K562 (cell line): ENCODE data around the gene SEC14L1. TPM values are rescaled to one million over a fixed set of nuclear protein-coding genes. Genes with fewer than 3 reads are reported as not detected.

Experiments
- ADNP ChIP-seq: fragments of 200-800 bp; sonication (Bioruptor generic); IDR thresholded peaks from 2 replicates; pipeline ENCODE4 v1.6.1; 2016; ENCODE audit warnings: missing genetic modification characterization, missing compliant biosample characterization
- BCOR ChIP-seq: fragments of 450-650 bp; IDR thresholded peaks from 2 replicates; pipeline ENCODE4 v1.6.1; 2016
- CLOCK ChIP-seq: fragments of 250-450 bp; sonication (Bioruptor Pico); IDR thresholded peaks from 2 replicates; pipeline ENCODE4 v1.4.0; 2020; ENCODE audit warnings: mild to moderate bottlenecking, moderate library complexity, borderline replicate concordance
- DIDO1 ChIP-seq: fragments of 450-650 bp; IDR thresholded peaks from 2 replicates; pipeline ENCODE4 v1.6.1; 2016; ENCODE audit warnings: low read depth, missing biosample characterization, missing genetic modification characterization
- GABPB1 ChIP-seq: sonication (generic); formaldehyde crosslinking; IDR thresholded peaks from 2 replicates; pipeline ENCODE4 v1.8.0; 2022; ENCODE audit warnings: mild to moderate bottlenecking, missing genetic modification reagents
- GATAD2A ChIP-seq: fragments of 450-650 bp; IDR thresholded peaks from 2 replicates; pipeline ENCODE4 v1.6.1; 2017
- KDM2B ChIP-seq: fragments of 250-450 bp; sonication (Bioruptor Pico); IDR thresholded peaks from 2 replicates; pipeline ENCODE4 v1.8.0; 2021; ENCODE audit warnings: mild to moderate bottlenecking, moderate library complexity
- MECOM ChIP-seq: fragments of 250-450 bp; sonication (Bioruptor Pico); IDR thresholded peaks from 2 replicates; pipeline ENCODE4 v1.8.0; 2022; ENCODE audit warnings: inconsistent platforms
- MEF2D ChIP-seq: conservative IDR thresholded peaks from 2 replicates; pipeline ENCODE4 v1.6.1; 2016; ENCODE audit warnings: low read depth, missing genetic modification characterization, missing compliant biosample characterization
- RB1 ChIP-seq: fragments of 450-650 bp; IDR thresholded peaks from 2 replicates; pipeline ENCODE4 v1.6.1; 2017; ENCODE audit warnings: low read depth, mild to moderate bottlenecking
- RBM25 ChIP-seq: fragments of 200-400 bp; formaldehyde crosslinking; IDR thresholded peaks from 2 replicates; pipeline ENCODE4 v1.6.1; 2018; ENCODE audit warnings: low read length, low read depth, moderate library complexity; ENCODE audit not compliant: severe bottlenecking
- RBM39 ChIP-seq: fragments of 200-400 bp; formaldehyde crosslinking; optimal IDR thresholded peaks from 2 replicates; pipeline ENCODE3; 2018; ENCODE audit warnings: low read depth, low read length
- RFX5 ChIP-seq: IDR thresholded peaks from 2 replicates; pipeline ENCODE4 v1.6.1; 2011; ENCODE audit warnings: low read depth, mild to moderate bottlenecking, improper control_type of control experiment, low read length
- RFX7 ChIP-seq: fragments of 250-450 bp; sonication (Bioruptor Pico); IDR thresholded peaks from 2 replicates; pipeline ENCODE4 v1.5.1; 2021; ENCODE audit warnings: mild to moderate bottlenecking
- SETDB1 ChIP-seq: IDR thresholded peaks from one replicate; pipeline ENCODE4 v1.6.1; 2012; ENCODE audit warnings: low read length, control low read depth, inconsistent platforms
- SRSF3 ChIP-seq: fragments of 200-400 bp; formaldehyde crosslinking; IDR thresholded peaks from 2 replicates; pipeline ENCODE4 v1.6.1; 2016; ENCODE audit warnings: mild to moderate bottlenecking, low read length, moderate library complexity; ENCODE audit not compliant: insufficient read depth
- TAF15 ChIP-seq: fragments of 200-400 bp; formaldehyde crosslinking; IDR thresholded peaks from 2 replicates; pipeline ENCODE4 v1.6.1; 2017; ENCODE audit warnings: mild to moderate bottlenecking, low read depth, low read length, moderate library complexity
- TCF7L2 ChIP-seq: fragments of 150-350 bp; IDR thresholded peaks from 2 replicates; pipeline ENCODE4 v1.6.1; 2016; ENCODE audit warnings: low read depth, mild to moderate bottlenecking, low read length, moderate library complexity
- TSHZ1 ChIP-seq: fragments of 250-450 bp; sonication (Bioruptor Pico); IDR thresholded peaks from 2 replicates; pipeline ENCODE4 v1.4.0; 2020; ENCODE audit warnings: mild to moderate bottlenecking, moderate library complexity
- YY1 ChIP-seq, 3 experiments: IDR thresholded peaks; 2 replicates each; pipeline ENCODE4 v1.6.1; 2011; ENCODE audit warnings: low read length in 2 of 3, mild to moderate bottlenecking in 2 of 3, moderate library complexity in 2 of 3, borderline replicate concordance in 1 of 3, control low read depth in 1 of 3, low read depth in 1 of 3; ENCODE audit not compliant: insufficient read depth in 3 of 3, insufficient replicate concordance in 2 of 3, control insufficient read depth in 1 of 3, insufficient read length in 1 of 3; ENCODE audit errors: extremely low read depth in 1 of 3
- ZBTB1 ChIP-seq: sonication (generic); formaldehyde crosslinking; IDR thresholded peaks from 2 replicates; pipeline ENCODE4 v1.8.1; 2023; ENCODE audit warnings: missing genetic modification reagents, low read depth, mild to moderate bottlenecking, borderline replicate concordance
- ZKSCAN1 ChIP-seq: fragments of 150-350 bp; IDR thresholded peaks from 2 replicates; pipeline ENCODE4 v1.6.1; 2016; ENCODE audit warnings: low read depth, low read length
- ZNF121 ChIP-seq: sonication (generic); formaldehyde crosslinking; conservative IDR thresholded peaks from 2 replicates; pipeline ENCODE4 v1.8.0; 2022; ENCODE audit warnings: missing genetic modification reagents
- ZZZ3 ChIP-seq: fragments of 450-650 bp; IDR thresholded peaks from 2 replicates; pipeline ENCODE4 v1.6.1; 2016; ENCODE audit warnings: antibody characterized with exemption, mild to moderate bottlenecking, moderate library complexity
- polyA plus RNA-seq, 8 experiments: library from polyadenylated mRNA; depleted of rRNA in 4 of 8; stranded (reverse) in 5 of 8; unstranded in 3 of 8; fragments of >200 nt; fragmentation: Nextera tagmentation in 2 of 8; fragmentation: Illumina TruSeq in 1 of 8; extraction: Ambion mirVana in 2 of 8; extraction: Trizol in 1 of 8; gene quantifications; 2 replicates each; pipeline versions ENCODE4 v1.2.1 to v1.2.3, GENCODE V29; 2011 to 2014; ENCODE audit warnings: inconsistent platforms in 1 of 8, missing spikeins in 1 of 8
- total RNA-seq, 7 experiments: library from RNA; depleted of rRNA in 6 of 7; stranded (reverse); fragments of >200 nt in 6 of 7; fragmentation: Illumina TruSeq in 2 of 7; extraction: Trizol in 2 of 7; gene quantifications; 2 replicates each; pipeline versions ENCODE4 v1.2.1 to v1.2.3, GENCODE V29; 2011 to 2021; ENCODE audit warnings: low replicate concordance in 1 of 7

The SEC14L1 gene
- total and polyA plus RNA-seq, 9 of the 15 experiments (the other 6 are each of a cell fraction or from before 2014, with no cell fraction given), result 3.1 to 39.7 (median 15.2) TPM

- TF ChIP-seq TSHZ1 (CRISPR knock-in tag), result no peak
- TF ChIP-seq SRSF3, result no peak
- TF ChIP-seq CLOCK (CRISPR knock-in tag), result no peak
- no peak for TF ChIP-seq DIDO1 (tag)
- no peak for TF ChIP-seq RB1
- no peak for TF ChIP-seq RBM39
- TF ChIP-seq MEF2D, result peak; percentile 80; the same call in 1 of the 2 replicates
- no peak; the same call in 1 of the 2 replicates for TF ChIP-seq ADNP (tag)
- TF ChIP-seq MECOM (CRISPR knock-in tag), result no peak
- no peak for TF ChIP-seq ZBTB1 (CRISPR knock-in tag)
- TF ChIP-seq TCF7L2, result no peak
- no peak for TF ChIP-seq TAF15
- no peak; the same call in 1 of the 2 replicates for TF ChIP-seq ZZZ3
- no peak for TF ChIP-seq ZNF121
- no peak for TF ChIP-seq YY1 (IDR thresholded peaks at IDR 0.05; ENCODE audit: borderline replicate concordance in 1 of 3, control insufficient read depth in 1 of 3, extremely low read depth in 1 of 3, insufficient read depth in 3 of 3, insufficient read length in 1 of 3, insufficient replicate concordance in 2 of 3, low read depth in 1 of 3, low read length in 2 of 3)
- TF ChIP-seq GABPB1, result no peak
- TF ChIP-seq GATAD2A, result no peak
- no peak for TF ChIP-seq RFX5
- no peak for TF ChIP-seq RBM25
- no peak for TF ChIP-seq RFX7 (CRISPR knock-in tag)
- peak; percentile 49; the same call in 1 of the 2 replicates for TF ChIP-seq BCOR
- no peak for TF ChIP-seq SETDB1
- TF ChIP-seq KDM2B (CRISPR knock-in tag), result no peak
- TF ChIP-seq ZKSCAN1, result no peak
Measured at GRCh38 chr17:77233635-77234334, 93.0 kb downstream of the SEC14L1 start (continued).
